Esophagus muscularis mucosa (tissue), 4 donors: ENCODE data around the gene SLC22A17. TPM values are rescaled to one million over a fixed set of nuclear protein-coding genes. Genes with fewer than 3 reads are reported as not detected.

Experiments
- DNase-seq: peaks from one replicate; pipeline ENCODE4 v3.0.0-alpha.2; 2017; ENCODE audit errors: extremely low spot score
- H3K27ac ChIP-seq, 4 donors: fragments of 200-600 bp; sonication (generic); replicated peaks in 1 of 4; 1 replicate in 3 of 4; 2 replicates in 1 of 4; pipeline ENCODE4 v1.5.1; 2016 to 2019; ENCODE audit warnings: mild to moderate bottlenecking in 1 of 4
- H3K27me3 ChIP-seq, 4 donors: fragments of 200-600 bp; sonication (generic); one replicate each; pipeline versions ENCODE4 v1.5.1 to v1.6.0; 2016 to 2019
- H3K36me3 ChIP-seq, 4 donors: fragments of 200-600 bp; sonication (generic); one replicate each; pipeline ENCODE4 v1.5.1; 2016 to 2019
- H3K4me1 ChIP-seq, 4 donors: fragments of 200-600 bp; sonication (generic); one replicate each; pipeline ENCODE4 v1.5.1; 2016 to 2019
- H3K4me3 ChIP-seq, 4 donors: fragments of 200-600 bp; sonication (generic); 1 replicate in 2 of 4; 2 replicates in 2 of 4; pipeline ENCODE4 v1.5.1; 2016 to 2019; ENCODE audit warnings: mild to moderate bottlenecking in 4 of 4, moderate library complexity in 1 of 4
- H3K9me3 ChIP-seq, 4 donors: fragments of 200-600 bp; sonication (generic); 1 replicate in 3 of 4; 2 replicates in 1 of 4; pipeline ENCODE4 v1.5.1; 2016 to 2019
- CTCF ChIP-seq, 3 experiments: fragments of 200-600 bp in 2 of 3; fragments of 450-650 bp in 1 of 3; sonication (generic) in 2 of 3; IDR thresholded peaks; one replicate each; pipeline ENCODE4 v1.5.1; 2017 to 2019; ENCODE audit warnings: antibody characterized with exemption in 3 of 3, mild to moderate bottlenecking in 2 of 3, moderate library complexity in 1 of 3
- EP300 ChIP-seq: sonication (generic); formaldehyde crosslinking; IDR thresholded peaks from one replicate; pipeline ENCODE4 v1.6.1; 2017; ENCODE audit warnings: antibody characterized with exemption
- POLR2A ChIP-seq: fragments of 450-650 bp; IDR thresholded peaks from one replicate; pipeline ENCODE4 v1.6.1; 2017; ENCODE audit warnings: antibody characterized with exemption, moderate library complexity, mild to moderate bottlenecking, low read depth
- POLR2AphosphoS5 ChIP-seq, 2 donors: sonication (generic); formaldehyde crosslinking; IDR thresholded peaks; one replicate each; pipeline ENCODE4 v1.6.1; 2017; ENCODE audit warnings: antibody characterized with exemption in 2 of 2
- WGBS: methylation state at CpG from one replicate; pipeline ENCODE4 v1.1.5; 2018; 5-methylcytosine and 5-hydroxymethylcytosine counted together
- intact Hi-C: fragments of 100-400 bp; cut with DNase I; formaldehyde crosslinking; loops from one replicate; pipeline ENCODE4 v1.15.1; 2023
- total RNA-seq, 4 donors: library from RNA; depleted of rRNA; stranded (reverse); fragments of >200 nt; gene quantifications; one replicate each; pipeline versions ENCODE4 v1.1.0 to v1.2.1, GENCODE V29; 2016

Gene SLC22A17
- total RNA-seq, 4 donors from 2014 or later: 12.5 to 36.9 (median 24.9) TPM

- intact Hi-C loops: loop anchor here (5.0 kb wide), 1 partner anchor 235 kb away; the partner anchor contains the start of gene THTPA
- TF ChIP-seq CTCF (IDR thresholded peaks at IDR 0.05): no peak
- peak in 1 of 2 donors; percentile 7 for TF ChIP-seq POLR2AphosphoS5 (IDR thresholded peaks at IDR 0.05)
- 1% methylated on average over 24 of the region's 64 CpGs for WGBS
- H3K4me1 ChIP-seq: peaks cover 16 to 36% (median 27%) of the 10 kb centered on the region in 4 donors
- peak overlapping the region; percentile 98 to 99 (median 98) for H3K27ac ChIP-seq
- no peak for DNase-seq
- no peaks in the 10 kb centered on the region for H3K27me3 ChIP-seq
- peaks cover 16 to 39% (median 34%) of the 10 kb centered on the region in 4 donors for H3K36me3 ChIP-seq
- H3K4me3 ChIP-seq: peak overlapping the region; percentile 87 to 99 (median 94)
- H3K9me3 ChIP-seq: no peaks in the 10 kb centered on the region
Measured at GRCh38 chr14:23321572-23322547, 30.8 kb downstream of the SLC22A17 start.

- Histone ChIP-seq H3K4me3 (peak within 1 kb of the TSS; percentile 87 to 99 (median 94)), H3K27ac (peak within 1 kb of the TSS; percentile 98 to 99 (median 98)), H3K27me3 (no peaks in the 10 kb centered on the region), H3K9me3 (no peaks in the 10 kb centered on the region), H3K4me1 (peaks cover 16 to 36% (median 27%) of the 10 kb centered on the region in 4 donors), H3K36me3 (peaks cover 16 to 36% (median 31%) of the 10 kb centered on the region in 4 donors)
- intact Hi-C loops: loop anchor here (5.0 kb wide), 1 partner anchor 236 kb away; the partner anchor contains the start of gene THTPA
- peak; percentile 100 for DNase-seq
- TF ChIP-seq POLR2AphosphoS5 (IDR thresholded peaks at IDR 0.05): peak; percentile 85 to 90
- peak in 1 of 3 experiments; percentile 8 for TF ChIP-seq CTCF (IDR thresholded peaks at IDR 0.05)
- no peak for TF ChIP-seq POLR2A
- whole genome bisulfite sequencing: 7% methylated on average over 33 of the region's 63 CpGs
Measured at GRCh38 chr14:23320584-23321571, 31.8 kb downstream of the SLC22A17 start, which contains the start of gene PABPN1. Gene PABPN1, plus strand, starts transcription at chr14:23321457. Its CDS starts 13 bp downstream, at chr14:23321470.

GRCh38 chr14:23319746-23320583 lies 32.7 kb downstream of the SLC22A17 start:
- Histone ChIP-seq H3K4me1 (peaks cover 16 to 36% (median 27%) of the 10 kb centered on the region in 4 donors), H3K9me3 (no peaks in the 10 kb centered on the region), H3K27ac (peak overlapping the region; percentile 89 to 99 (median 98)), H3K27me3 (no peaks in the 10 kb centered on the region), H3K4me3 (peak overlapping the region; percentile 87 to 99 (median 94)), H3K36me3 (peaks cover 15 to 27% (median 22%) of the 10 kb centered on the region in 4 donors)
- intact Hi-C loops: loop anchor here (5.0 to 10.0 kb wide), 2 partner anchors 237 to 395 kb away; partner anchors contain the start of genes PRMT5 and THTPA
- TF ChIP-seq CTCF (IDR thresholded peaks at IDR 0.05) (no peak), POLR2A (no peak), EP300 (no peak), POLR2AphosphoS5 (IDR thresholded peaks at IDR 0.05) (no peak)
- DNase-seq: no peak
- 89% methylated on average over 17 of the region's 17 CpGs for WGBS
